ENCODE results near the gene DHRS9. TPM values are rescaled to one million over a fixed set of nuclear protein-coding genes. Genes with fewer than 3 reads are reported as not detected.

DHRS9 gene
- total and polyA plus RNA-seq, 10 donors = 2.3 to 10.9 (median 5.3) TPM

DNA sequence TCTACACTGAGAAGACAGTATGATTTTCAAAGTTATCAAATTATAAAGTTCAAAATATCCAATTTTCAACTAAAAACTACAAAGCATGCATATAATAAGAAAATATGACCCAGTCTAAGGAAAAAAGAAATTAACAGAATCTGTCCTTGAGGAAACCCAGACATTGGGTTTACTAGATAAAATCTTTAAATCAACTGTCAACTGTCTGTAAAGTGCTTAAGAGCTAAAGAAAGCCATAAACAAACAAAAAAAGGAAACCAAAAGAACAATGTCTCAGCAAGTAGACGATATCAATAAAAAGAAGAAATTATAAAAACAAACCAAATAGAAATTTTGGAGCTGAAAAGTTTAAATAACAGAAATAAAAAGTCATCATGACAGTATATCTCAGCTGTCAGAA lies 27.8 kb upstream of the DHRS9 start:
- H3K4me3 ChIP-seq = no peak overlapping the region
- peaks cover 0 to 36% (median 3%) of the 10 kb centered on the region in 6 donors for H3K4me1 ChIP-seq
- intact Hi-C loops (cut with DNase I; ENCODE audit: low total_unique reads) = no loop called here
- no peak for DNase-seq
- peaks cover 0 to 33% (median 21%) of the 10 kb centered on the region in 8 donors for H3K9me3 ChIP-seq
- H3K36me3 ChIP-seq = no peaks in the 10 kb centered on the region
- 12 to 43% (median 35%) methylated on average over 1 of the region's 1 CpG for WGBS, 5 donors
- TF ChIP-seq POLR2AphosphoS5 (IDR thresholded peaks at IDR 0.05) (no peak), POLR2A (IDR thresholded peaks at IDR 0.05) (no peak)
- TF ChIP-seq, protein P1, sequence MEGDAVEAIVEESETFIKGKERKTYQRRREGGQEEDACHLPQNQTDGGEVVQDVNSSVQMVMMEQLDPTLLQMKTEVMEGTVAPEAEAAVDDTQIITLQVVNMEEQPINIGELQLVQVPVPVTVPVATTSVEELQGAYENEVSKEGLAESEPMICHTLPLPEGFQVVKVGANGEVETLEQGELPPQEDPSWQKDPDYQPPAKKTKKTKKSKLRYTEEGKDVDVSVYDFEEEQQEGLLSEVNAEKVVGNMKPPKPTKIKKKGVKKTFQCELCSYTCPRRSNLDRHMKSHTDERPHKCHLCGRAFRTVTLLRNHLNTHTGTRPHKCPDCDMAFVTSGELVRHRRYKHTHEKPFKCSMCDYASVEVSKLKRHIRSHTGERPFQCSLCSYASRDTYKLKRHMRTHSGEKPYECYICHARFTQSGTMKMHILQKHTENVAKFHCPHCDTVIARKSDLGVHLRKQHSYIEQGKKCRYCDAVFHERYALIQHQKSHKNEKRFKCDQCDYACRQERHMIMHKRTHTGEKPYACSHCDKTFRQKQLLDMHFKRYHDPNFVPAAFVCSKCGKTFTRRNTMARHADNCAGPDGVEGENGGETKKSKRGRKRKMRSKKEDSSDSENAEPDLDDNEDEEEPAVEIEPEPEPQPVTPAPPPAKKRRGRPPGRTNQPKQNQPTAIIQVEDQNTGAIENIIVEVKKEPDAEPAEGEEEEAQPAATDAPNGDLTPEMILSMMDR (IDR thresholded peaks at IDR 0.05 in 8 of 11, conservative IDR thresholded peaks at IDR 0.05 in 3 of 11) = no peak
- no peaks in the 10 kb centered on the region for H3K27me3 ChIP-seq (replicated peaks in 1 of 7)
- no peak overlapping the region for H3K27ac ChIP-seq

DNA sequence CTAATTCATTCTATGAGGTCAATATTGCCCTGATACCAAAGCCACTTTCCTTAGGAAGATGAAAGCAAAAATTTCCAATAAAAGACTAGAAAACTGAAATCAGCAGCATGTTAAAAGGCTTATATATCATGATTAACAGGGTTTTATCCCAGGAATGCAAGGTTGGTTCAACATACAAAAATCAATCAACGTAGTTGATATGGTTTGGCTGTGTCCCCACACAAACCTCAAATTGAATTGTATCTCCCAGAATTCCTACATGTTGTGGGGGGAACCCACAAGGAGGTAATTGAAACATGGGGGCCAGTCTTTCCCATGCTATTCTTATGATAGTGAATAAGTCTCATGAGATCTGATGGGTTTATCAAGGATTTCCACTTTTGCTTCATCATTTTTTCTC lies 26.5 kb upstream of the DHRS9 start:
- Histone ChIP-seq H3K4me3 (no peak overlapping the region), H3K9me3 (peaks cover 0 to 33% (median 21%) of the 10 kb centered on the region in 8 donors), H3K36me3 (no peaks in the 10 kb centered on the region), H3K27me3 (replicated peaks in 1 of 7) (no peaks in the 10 kb centered on the region), H3K4me1 (peaks cover 0 to 23% (median 3%) of the 10 kb centered on the region in 6 donors), H3K27ac (no peak overlapping the region)
- intact Hi-C loops (cut with DNase I; ENCODE audit: low total_unique reads) = no loop called here
- 81 to 92% (median 83%) methylated on average over 1 of the region's 1 CpG for WGBS, 5 donors
- no peak for DNase-seq
- TF ChIP-seq POLR2A (IDR thresholded peaks at IDR 0.05) = no peak
- TF ChIP-seq, protein P1 (IDR thresholded peaks at IDR 0.05 in 8 of 11, conservative IDR thresholded peaks at IDR 0.05 in 3 of 11) = no peak
- no peak for TF ChIP-seq POLR2AphosphoS5 (IDR thresholded peaks at IDR 0.05)

DNA sequence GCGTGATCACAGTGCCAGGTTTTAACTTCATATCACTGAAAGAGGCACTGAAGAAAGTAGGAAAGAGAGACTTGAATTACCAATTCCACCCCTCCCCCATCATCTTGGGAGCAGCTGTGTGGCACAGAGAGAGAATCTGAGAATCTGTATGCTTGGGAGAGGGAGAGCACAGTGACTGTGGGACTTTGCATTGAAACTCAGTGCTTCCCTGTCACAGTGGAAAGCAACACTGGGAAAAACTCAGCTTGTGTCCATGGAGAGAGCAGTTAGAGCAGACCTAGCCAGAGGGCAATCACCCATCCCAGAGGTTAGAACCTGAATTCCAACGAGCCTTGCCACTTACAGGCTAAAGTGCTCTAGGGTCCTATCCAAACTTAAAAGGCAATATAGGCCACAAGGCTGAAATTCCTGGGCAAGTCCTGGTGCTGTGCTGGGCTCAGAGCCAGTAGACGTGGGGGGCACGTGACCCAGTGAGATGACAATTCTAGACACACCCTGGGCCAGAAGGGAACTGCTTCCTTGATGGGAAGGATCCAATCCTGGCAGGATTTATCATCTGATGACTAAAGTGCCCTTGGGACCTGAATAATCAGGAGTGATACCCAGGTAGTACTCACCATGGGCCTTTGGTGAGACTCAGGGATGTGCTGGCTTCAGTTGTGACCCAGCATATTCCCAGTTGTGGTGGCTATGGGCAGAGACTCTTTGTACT lies 22.8 kb upstream of the DHRS9 start:
- no peak overlapping the region for H3K27ac ChIP-seq
- H3K4me3 ChIP-seq = no peak overlapping the region
- DNase-seq = no peak
- H3K36me3 ChIP-seq = no peaks in the 10 kb centered on the region
- TF ChIP-seq POLR2A (IDR thresholded peaks at IDR 0.05) (no peak), POLR2AphosphoS5 (IDR thresholded peaks at IDR 0.05) (no peak)
- TF ChIP-seq, protein P1 (IDR thresholded peaks at IDR 0.05 in 8 of 11, conservative IDR thresholded peaks at IDR 0.05 in 3 of 11) = no peak
- 59 to 91% (median 86%) methylated on average over 4 of the region's 4 CpGs for WGBS, 5 donors
- no peaks in the 10 kb centered on the region for H3K4me1 ChIP-seq
- intact Hi-C loops (cut with DNase I; ENCODE audit: low total_unique reads) = no loop called here
- H3K27me3 ChIP-seq (replicated peaks in 1 of 7) = no peaks in the 10 kb centered on the region
- peaks cover 0 to 33% (median 21%) of the 10 kb centered on the region in 8 donors for H3K9me3 ChIP-seq
